ENCODE data around the gene DDT.
"Not testable (repeated sequence)": the region's sequence is repeated elsewhere in the genome, so short reads cannot be mapped to it uniquely, and the experiment has no call there.

Gene DDT

GRCh38 chr22:23966094-23966493, 8.1 kb downstream of the DDT start:
- H3K9me3 ChIP-seq (ENCODE audit: insufficient read depth, low read depth, low read length); H3K4me3 ChIP-seq (ENCODE audit: low read length); H3K9ac ChIP-seq (ENCODE audit: low read depth, low read length); H3K27me3 ChIP-seq (ENCODE audit: insufficient read depth, low read length); H3K4me1 ChIP-seq (ENCODE audit: insufficient read depth, low read length); H3K27ac ChIP-seq (ENCODE audit: low read length): not testable (repeated sequence)
- peaks cover 21% of the 10 kb centered on the region for H3K36me3 ChIP-seq (ENCODE audit: insufficient read depth, low read depth, low read length)

DNA sequence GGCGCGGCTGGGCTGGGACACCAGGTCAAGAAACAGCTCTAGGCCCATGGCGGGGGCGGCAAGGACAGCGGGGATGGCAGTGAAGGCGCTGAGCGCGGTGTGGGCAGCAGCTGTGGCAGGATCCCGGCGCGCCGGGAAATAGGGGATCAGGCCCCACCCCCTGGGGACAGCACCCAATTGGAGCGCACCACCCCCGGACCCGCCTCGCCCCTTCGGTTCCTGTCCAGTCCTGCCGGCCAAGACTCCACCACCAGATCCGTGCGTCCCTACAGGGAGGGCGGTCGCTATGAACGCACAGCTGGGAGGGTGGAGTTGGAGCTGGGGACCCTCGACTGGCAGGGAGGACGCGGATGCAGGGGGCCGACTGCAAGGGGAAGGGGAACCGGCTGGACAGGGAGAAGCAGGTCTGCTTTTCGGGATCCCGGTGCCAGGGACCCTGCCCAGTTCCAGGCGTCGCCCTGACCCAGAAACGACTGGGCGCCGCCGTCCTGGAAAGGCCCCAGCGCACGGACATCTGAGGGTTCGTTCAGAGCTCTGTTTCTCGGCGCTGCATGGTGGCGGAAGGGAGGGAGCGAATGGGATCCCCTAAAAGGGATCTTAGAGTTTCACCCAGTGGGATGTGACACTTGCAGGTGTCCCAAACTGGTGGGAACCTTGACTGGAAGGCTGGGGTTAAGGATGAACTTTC, 13.0 kb downstream of the DDT start, which contains the start of gene GSTT2B:
TSS of gene GSTT2B (minus strand) at position 112 of the 688 bp plus-strand sequence. CDS start at position 48, 64 bp downstream.
- H3K9me3 ChIP-seq (ENCODE audit: insufficient read depth, low read depth, low read length); H3K9ac ChIP-seq (ENCODE audit: low read depth, low read length); H3K27me3 ChIP-seq (ENCODE audit: insufficient read depth, low read length); H3K27ac ChIP-seq (ENCODE audit: low read length); H3K4me1 ChIP-seq (ENCODE audit: insufficient read depth, low read length); H3K36me3 ChIP-seq (ENCODE audit: insufficient read depth, low read depth, low read length): not testable (repeated sequence)
- H3K4me3 ChIP-seq (ENCODE audit: low read length): peak within 1 kb of the TSS; percentile 40; the same call in 1 of the 2 replicates

GRCh38 chr22:23956301-23956900, 17.8 kb downstream of the DDT start:
- peak overlapping the region; percentile 15; the same call in 1 of the 2 replicates for H3K4me3 ChIP-seq (ENCODE audit: low read length)
- peak overlapping the region; percentile 25; the same call in 1 of the 2 replicates for H3K9ac ChIP-seq (ENCODE audit: low read depth, low read length)
- not testable (repeated sequence) for H3K27ac ChIP-seq (ENCODE audit: low read length)

DNA sequence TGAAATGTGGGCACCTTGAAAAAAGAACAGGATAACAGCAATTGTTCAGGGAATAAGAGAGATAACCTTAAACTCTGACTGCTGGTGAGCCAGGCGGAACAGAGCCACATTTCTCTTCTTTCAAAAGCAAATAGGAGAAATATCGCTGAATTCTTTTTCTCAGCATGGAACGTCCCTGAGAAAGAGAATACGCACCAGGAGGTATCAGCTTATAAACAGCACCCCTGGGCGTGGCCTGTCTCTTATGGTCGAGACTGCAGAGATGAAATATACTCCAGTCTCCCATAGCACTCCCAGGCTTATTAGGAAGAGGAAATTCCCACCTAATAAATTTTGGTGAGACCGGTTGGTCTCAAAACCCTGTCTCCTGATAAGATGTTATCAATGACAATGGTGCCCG, 18.4 kb downstream of the DDT start:
- H3K9ac ChIP-seq (ENCODE audit: low read depth, low read length); H3K4me1 ChIP-seq (ENCODE audit: insufficient read depth, low read length); H3K36me3 ChIP-seq (ENCODE audit: insufficient read depth, low read depth, low read length); H3K27me3 ChIP-seq (ENCODE audit: insufficient read depth, low read length); H3K9me3 ChIP-seq (ENCODE audit: insufficient read depth, low read depth, low read length); H3K27ac ChIP-seq (ENCODE audit: low read length): not testable (repeated sequence)
- H3K4me3 ChIP-seq (ENCODE audit: low read length): peak overlapping the region; percentile 33; the same call in 1 of the 2 replicates

More at GRCh38 chr22:23956301-23956900, 17.8 kb downstream of the DDT start:
- H3K4me1 ChIP-seq (ENCODE audit: insufficient read depth, low read length); H3K9me3 ChIP-seq (ENCODE audit: insufficient read depth, low read depth, low read length); H3K27me3 ChIP-seq (ENCODE audit: insufficient read depth, low read length); H3K36me3 ChIP-seq (ENCODE audit: insufficient read depth, low read depth, low read length): not testable (repeated sequence)

- not testable (repeated sequence) for H3K27me3 ChIP-seq (ENCODE audit: insufficient read depth, low read length); H3K36me3 ChIP-seq (ENCODE audit: insufficient read depth, low read depth, low read length); H3K9me3 ChIP-seq (ENCODE audit: insufficient read depth, low read depth, low read length); H3K4me1 ChIP-seq (ENCODE audit: insufficient read depth, low read length); H3K4me3 ChIP-seq (ENCODE audit: low read length)
- Histone ChIP-seq H3K27ac (ENCODE audit: low read length) (peak overlapping the region; percentile 49), H3K9ac (ENCODE audit: low read depth, low read length) (peak overlapping the region; percentile 16; the same call in 1 of the 2 replicates)
These were observed 19.3 kb downstream of the DDT start for GRCh38 chr22:23954991-23955305.

DNA sequence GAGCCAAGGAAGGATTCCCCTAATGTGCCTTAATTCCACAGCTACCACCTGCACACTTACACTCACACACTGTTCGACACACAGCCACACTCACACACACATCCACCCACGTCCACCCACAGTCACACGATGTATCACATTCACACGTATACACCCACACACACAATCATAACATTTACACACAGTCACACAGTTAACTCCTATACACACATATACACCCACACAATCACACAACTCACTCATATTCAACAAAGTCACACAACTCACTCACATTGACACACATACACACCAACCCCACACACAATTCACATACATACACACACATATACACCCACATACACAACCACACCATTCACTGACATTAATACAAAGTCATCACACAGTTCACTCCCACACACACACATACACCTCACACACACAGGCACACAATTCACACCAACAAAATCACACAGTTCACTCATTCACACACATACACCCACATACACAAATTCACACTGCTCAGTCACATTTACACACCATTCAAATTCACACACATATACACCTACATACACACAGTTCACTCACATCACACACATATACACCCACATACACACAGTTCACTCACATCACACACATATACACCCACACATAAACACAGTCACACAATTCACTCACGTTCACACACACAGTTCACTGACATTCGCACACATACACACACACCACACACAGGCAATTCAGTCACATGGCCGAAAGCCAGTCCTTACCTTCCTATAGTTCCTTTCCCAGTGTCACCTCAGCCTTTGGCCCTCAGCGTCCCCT, 19.8 kb downstream of the DDT start:
- Histone ChIP-seq H3K9ac (ENCODE audit: low read depth, low read length) (peak overlapping the region; percentile 16; the same call in 1 of the 2 replicates), H3K4me3 (ENCODE audit: low read length) (peak overlapping the region; percentile 36; the same call in 1 of the 2 replicates), H3K27ac (ENCODE audit: low read length) (peak overlapping the region; percentile 49)
- H3K36me3 ChIP-seq (ENCODE audit: insufficient read depth, low read depth, low read length); H3K27me3 ChIP-seq (ENCODE audit: insufficient read depth, low read length); H3K4me1 ChIP-seq (ENCODE audit: insufficient read depth, low read length); H3K9me3 ChIP-seq (ENCODE audit: insufficient read depth, low read depth, low read length): not testable (repeated sequence)

GRCh38 chr22:23953485-23953884, 20.8 kb downstream of the DDT start:
- H3K4me1 ChIP-seq (ENCODE audit: insufficient read depth, low read length); H3K9ac ChIP-seq (ENCODE audit: low read depth, low read length); H3K4me3 ChIP-seq (ENCODE audit: low read length); H3K36me3 ChIP-seq (ENCODE audit: insufficient read depth, low read depth, low read length); H3K27ac ChIP-seq (ENCODE audit: low read length); H3K27me3 ChIP-seq (ENCODE audit: insufficient read depth, low read length); H3K9me3 ChIP-seq (ENCODE audit: insufficient read depth, low read depth, low read length): not testable (repeated sequence)

DNA sequence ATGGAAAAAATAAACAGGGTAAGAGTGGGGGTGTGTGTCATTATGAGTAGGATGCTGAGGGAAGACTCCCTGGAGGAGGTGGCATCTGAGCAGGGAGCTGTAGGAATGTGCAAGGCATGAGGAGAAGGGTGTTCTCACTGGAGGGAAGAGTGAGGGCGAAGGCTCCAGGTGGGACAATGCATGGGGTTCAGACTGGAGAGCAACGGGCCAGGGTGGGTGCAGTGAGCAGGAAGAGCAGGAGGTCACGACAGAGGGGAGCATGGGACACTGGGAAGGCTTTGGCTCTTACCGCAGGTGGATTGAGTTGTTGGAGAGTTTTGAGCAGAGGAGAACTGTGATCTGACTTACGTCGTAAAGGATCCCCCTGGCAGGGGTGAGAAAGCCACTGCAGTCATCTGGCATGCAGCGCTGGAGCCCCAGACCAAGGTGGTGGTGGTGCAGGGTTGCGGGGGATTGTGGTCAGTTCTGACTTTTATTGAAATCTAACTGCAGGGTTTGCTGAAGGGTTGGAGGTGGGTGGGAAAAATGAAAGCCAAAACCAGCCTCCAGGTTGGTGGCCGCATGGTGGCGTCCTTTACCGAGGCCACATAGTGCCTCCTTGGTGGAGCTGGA, 21.3 kb downstream of the DDT start:
- H3K4me3 ChIP-seq (ENCODE audit: low read length); H3K9ac ChIP-seq (ENCODE audit: low read depth, low read length); H3K27me3 ChIP-seq (ENCODE audit: insufficient read depth, low read length); H3K4me1 ChIP-seq (ENCODE audit: insufficient read depth, low read length); H3K9me3 ChIP-seq (ENCODE audit: insufficient read depth, low read depth, low read length); H3K36me3 ChIP-seq (ENCODE audit: insufficient read depth, low read depth, low read length); H3K27ac ChIP-seq (ENCODE audit: low read length): not testable (repeated sequence)

DNA sequence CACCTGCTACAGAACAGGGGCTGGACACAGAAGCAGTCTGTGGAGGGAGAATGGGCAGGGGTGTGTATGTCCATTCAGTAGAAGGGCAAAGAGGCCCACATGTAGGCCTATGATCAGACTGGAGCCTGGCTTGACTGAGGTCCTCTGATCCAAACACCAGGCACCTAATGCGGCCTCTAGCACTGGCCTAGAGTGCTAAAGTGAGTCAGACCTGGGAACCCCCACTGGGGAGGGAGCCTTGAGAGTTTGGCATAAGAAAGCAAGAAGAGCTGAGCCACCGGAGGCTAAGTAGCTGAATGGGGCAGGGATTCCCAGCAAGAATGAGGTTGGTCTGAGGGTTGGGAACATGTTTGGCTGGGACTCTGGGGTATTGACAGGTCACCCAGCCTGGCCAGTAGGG, 22.9 kb downstream of the DDT start:
- not testable (repeated sequence) for H3K9me3 ChIP-seq (ENCODE audit: insufficient read depth, low read depth, low read length); H3K4me3 ChIP-seq (ENCODE audit: low read length); H3K27ac ChIP-seq (ENCODE audit: low read length); H3K36me3 ChIP-seq (ENCODE audit: insufficient read depth, low read depth, low read length); H3K9ac ChIP-seq (ENCODE audit: low read depth, low read length); H3K4me1 ChIP-seq (ENCODE audit: insufficient read depth, low read length); H3K27me3 ChIP-seq (ENCODE audit: insufficient read depth, low read length)

GRCh38 chr22:23949764-23950163, 24.5 kb downstream of the DDT start:
- not testable (repeated sequence) for H3K9ac ChIP-seq (ENCODE audit: low read depth, low read length); H3K27ac ChIP-seq (ENCODE audit: low read length); H3K4me3 ChIP-seq (ENCODE audit: low read length); H3K4me1 ChIP-seq (ENCODE audit: insufficient read depth, low read length); H3K36me3 ChIP-seq (ENCODE audit: insufficient read depth, low read depth, low read length); H3K27me3 ChIP-seq (ENCODE audit: insufficient read depth, low read length); H3K9me3 ChIP-seq (ENCODE audit: insufficient read depth, low read depth, low read length)

DNA sequence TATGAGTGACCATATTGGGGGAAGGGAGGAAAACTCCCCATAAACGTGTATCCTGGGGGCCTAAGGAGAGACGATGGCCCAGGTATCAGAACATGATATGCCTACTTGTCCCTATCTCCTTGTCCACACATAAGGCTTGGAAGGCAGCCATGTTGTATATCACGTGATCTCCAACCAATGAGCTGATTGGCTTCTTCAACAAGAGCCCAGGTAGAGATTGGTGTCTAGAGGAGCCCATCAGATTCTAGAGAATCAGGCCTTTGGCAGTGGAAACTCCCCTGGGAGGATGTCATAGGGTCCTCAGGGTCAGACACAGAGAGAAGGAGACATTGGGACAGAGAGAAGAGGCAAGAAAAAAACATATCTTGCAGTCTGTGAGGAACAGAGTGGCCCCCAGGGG, 26.9 kb downstream of the DDT start:
- not testable (repeated sequence) for H3K27me3 ChIP-seq (ENCODE audit: insufficient read depth, low read length); H3K4me1 ChIP-seq (ENCODE audit: insufficient read depth, low read length); H3K9me3 ChIP-seq (ENCODE audit: insufficient read depth, low read depth, low read length); H3K27ac ChIP-seq (ENCODE audit: low read length); H3K9ac ChIP-seq (ENCODE audit: low read depth, low read length); H3K36me3 ChIP-seq (ENCODE audit: insufficient read depth, low read depth, low read length); H3K4me3 ChIP-seq (ENCODE audit: low read length)

DNA sequence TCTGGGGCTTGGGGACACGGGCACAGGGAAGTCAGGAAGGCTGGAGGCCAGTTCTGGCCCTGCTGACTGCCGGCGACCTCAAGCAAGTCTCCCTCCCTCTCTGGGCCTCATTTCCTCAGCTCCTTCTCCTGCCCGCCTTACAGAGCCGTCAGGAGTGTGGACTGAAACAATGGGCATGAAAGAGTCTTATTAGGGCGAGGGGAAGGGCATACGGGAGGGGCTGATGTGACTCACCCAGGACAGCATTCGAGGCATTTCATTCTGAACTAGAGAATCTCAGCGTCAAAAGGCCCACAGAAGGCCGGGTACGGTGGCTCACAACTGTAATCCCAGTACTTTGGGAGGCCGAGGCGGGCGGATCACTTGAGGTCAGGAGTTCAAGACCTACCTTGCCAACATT, 34.1 kb downstream of the DDT start:
- H3K27ac ChIP-seq (ENCODE audit: low read length); H3K9me3 ChIP-seq (ENCODE audit: insufficient read depth, low read depth, low read length); H3K4me3 ChIP-seq (ENCODE audit: low read length); H3K9ac ChIP-seq (ENCODE audit: low read depth, low read length); H3K27me3 ChIP-seq (ENCODE audit: insufficient read depth, low read length); H3K36me3 ChIP-seq (ENCODE audit: insufficient read depth, low read depth, low read length); H3K4me1 ChIP-seq (ENCODE audit: insufficient read depth, low read length): not testable (repeated sequence)

Measured in iPS-20b (cell line).